Keratinocyte (primary cell): Measurements from ENCODE around the gene KIF5B. TPM values are rescaled to one million over a fixed set of nuclear protein-coding genes. Genes with fewer than 3 reads are reported as not detected.

Experiments used
- DNase-seq: peaks from one replicate; pipeline ENCODE4 v3.0.0-alpha.2; 2011; ENCODE audit warnings: low read depth, missing footprints, low spot score
- FAIRE-seq: peaks from 2 replicates; lab custom pipeline; 2011; peaks lifted over from hg19 to GRCh38; lab: Jason Lieb, UNC
- H2AFZ ChIP-seq: 2 replicates; pipeline ENCODE4 v1.6.0; 2012; ENCODE audit warnings: low read length, control low read depth, inconsistent platforms; ENCODE audit not compliant: control insufficient read depth
- H3K27ac ChIP-seq: 2 replicates; pipeline ENCODE4 v1.5.1; 2011; ENCODE audit warnings: low read length; ENCODE audit not compliant: control insufficient read depth, insufficient read depth
- H3K27me3 ChIP-seq: 3 replicates; pipeline ENCODE4 v1.6.0; 2011; ENCODE audit warnings: low read length; ENCODE audit not compliant: control insufficient read depth, insufficient read depth; ENCODE audit errors: extremely low read depth
- H3K36me3 ChIP-seq, 2 experiments: 2 replicates in 1 of 2; 3 replicates in 1 of 2; pipeline ENCODE4 v1.5.1; 2011; ENCODE audit warnings: low read length in 2 of 2, mild to moderate bottlenecking in 1 of 2; ENCODE audit not compliant: control insufficient read depth in 2 of 2, insufficient read depth in 2 of 2; ENCODE audit errors: extremely low read depth in 1 of 2
- H3K4me1 ChIP-seq: 3 replicates; pipeline ENCODE4 v1.5.1; 2011; ENCODE audit warnings: low read length; ENCODE audit not compliant: control insufficient read depth, insufficient read depth; ENCODE audit errors: extremely low read depth
- H3K4me2 ChIP-seq: 3 replicates; pipeline ENCODE4 v1.6.0; 2011; ENCODE audit warnings: low read depth, low read length; ENCODE audit not compliant: control insufficient read depth, insufficient read depth; ENCODE audit errors: extremely low read depth
- H3K4me3 ChIP-seq, 3 experiments: fragments of 200-600 bp in 1 of 3; sonication (generic) in 1 of 3; 2 replicates in 2 of 3; 3 replicates in 1 of 3; pipeline ENCODE4 v1.5.1; 2011 to 2016; ENCODE audit warnings: low read length in 3 of 3, mild to moderate bottlenecking in 3 of 3, control low read depth in 2 of 3, inconsistent platforms in 1 of 3, low read depth in 1 of 3, mixed read lengths in 1 of 3, mixed run types in 1 of 3, moderate library complexity in 1 of 3; ENCODE audit not compliant: control insufficient read depth in 2 of 3, insufficient read depth in 2 of 3; ENCODE audit errors: extremely low read depth in 1 of 3
- H3K79me2 ChIP-seq: 2 replicates; pipeline ENCODE4 v1.6.0; 2012; ENCODE audit warnings: low read length; ENCODE audit not compliant: control insufficient read depth, insufficient read depth
- H3K9ac ChIP-seq: 3 replicates; pipeline ENCODE4 v1.6.0; 2011; ENCODE audit warnings: low read length; ENCODE audit not compliant: control insufficient read depth, insufficient read depth; ENCODE audit errors: extremely low read depth
- H3K9me1 ChIP-seq: 3 replicates; pipeline ENCODE4 v1.6.0; 2011; ENCODE audit warnings: low read length; ENCODE audit not compliant: control insufficient read depth, insufficient read depth; ENCODE audit errors: extremely low read depth
- H3K9me3 ChIP-seq: 2 replicates; pipeline ENCODE4 v1.5.1; 2012; ENCODE audit warnings: low read depth, low read length; ENCODE audit not compliant: control insufficient read depth
- H4K20me1 ChIP-seq: 3 replicates; pipeline ENCODE4 v1.6.0; 2011; ENCODE audit warnings: low read length; ENCODE audit not compliant: control insufficient read depth, insufficient read depth; ENCODE audit errors: extremely low read depth
- CTCF ChIP-seq, 3 experiments: IDR thresholded peaks in 1 of 3; conservative IDR thresholded peaks in 1 of 3; optimal IDR thresholded peaks in 1 of 3; 2 replicates in 2 of 3; 3 replicates in 1 of 3; pipeline versions ENCODE3 to v1.5.1; 2011; ENCODE audit warnings: low read length in 3 of 3, mild to moderate bottlenecking in 3 of 3, moderate library complexity in 2 of 3, control low read depth in 1 of 3, inconsistent platforms in 1 of 3; ENCODE audit not compliant: insufficient read depth in 2 of 3; ENCODE audit errors: extremely low read depth in 1 of 3
- EZH2 ChIP-seq: IDR thresholded peaks from one replicate; pipeline ENCODE4 v1.6.1; 2012; ENCODE audit warnings: inconsistent platforms, mild to moderate bottlenecking, low read length, moderate library complexity
- dilution Hi-C: fragments of 300-500 bp; cut with MboI; formaldehyde crosslinking; loops from one replicate; pipeline ENCODE4 v1.7.0; 2020; ENCODE audit warnings: low sequenced_read_pairs; ENCODE audit not compliant: extremely low pct_ligation_motif_present
- polyA minus RNA-seq, 3 experiments: library from RNA; depleted of rRNA, polyadenylated mRNA; stranded (reverse); fragments of >200 nt; gene quantifications; 1 replicate in 1 of 3; 2 replicates in 1 of 3; 3 replicates in 1 of 3; pipeline ENCODE4 v1.2.3, GENCODE V29; 2011
- polyA plus RNA-seq, 5 experiments: library from polyadenylated mRNA; depleted of rRNA in 3 of 5; stranded (reverse) in 3 of 5; stranded (forward) in 1 of 5; unstranded in 1 of 5; fragments of >200 nt; gene quantifications; 1 replicate in 1 of 5; 2 replicates in 3 of 5; 3 replicates in 1 of 5; pipeline versions ENCODE4 v1.2.1 to v1.2.3, GENCODE V29; 2011 to 2012; ENCODE audit warnings: missing spikeins in 2 of 5, low read depth in 1 of 5, low replicate concordance in 1 of 5

Gene KIF5B
- 50.5 to 82.1 TPM (median 61.9 TPM) in 3 replicates for polyA plus RNA-seq
- polyA plus RNA-seq (2011; ENCODE audit: low read depth): 530 TPM
- polyA plus RNA-seq (2011; cell fraction: cytosol; rRNA removed): 53.0 and 78.8 TPM in 2 replicates
- 49.7 and 76.4 TPM in 2 replicates for polyA plus RNA-seq (2011; cell fraction: nucleus; rRNA removed)
- 78.7 and 85.6 TPM in 2 replicates for polyA plus RNA-seq (2012; ENCODE audit: low replicate concordance)
- 14.3 to 90.5 TPM (median 37.5 TPM) in 3 replicates for polyA minus RNA-seq
- 72.5 TPM for polyA minus RNA-seq (2011; cell fraction: cytosol; rRNA and poly(A)+ RNA removed)
- polyA minus RNA-seq (2011; cell fraction: nucleus; rRNA and poly(A)+ RNA removed): 44.1 and 97.3 TPM in 2 replicates

DNA sequence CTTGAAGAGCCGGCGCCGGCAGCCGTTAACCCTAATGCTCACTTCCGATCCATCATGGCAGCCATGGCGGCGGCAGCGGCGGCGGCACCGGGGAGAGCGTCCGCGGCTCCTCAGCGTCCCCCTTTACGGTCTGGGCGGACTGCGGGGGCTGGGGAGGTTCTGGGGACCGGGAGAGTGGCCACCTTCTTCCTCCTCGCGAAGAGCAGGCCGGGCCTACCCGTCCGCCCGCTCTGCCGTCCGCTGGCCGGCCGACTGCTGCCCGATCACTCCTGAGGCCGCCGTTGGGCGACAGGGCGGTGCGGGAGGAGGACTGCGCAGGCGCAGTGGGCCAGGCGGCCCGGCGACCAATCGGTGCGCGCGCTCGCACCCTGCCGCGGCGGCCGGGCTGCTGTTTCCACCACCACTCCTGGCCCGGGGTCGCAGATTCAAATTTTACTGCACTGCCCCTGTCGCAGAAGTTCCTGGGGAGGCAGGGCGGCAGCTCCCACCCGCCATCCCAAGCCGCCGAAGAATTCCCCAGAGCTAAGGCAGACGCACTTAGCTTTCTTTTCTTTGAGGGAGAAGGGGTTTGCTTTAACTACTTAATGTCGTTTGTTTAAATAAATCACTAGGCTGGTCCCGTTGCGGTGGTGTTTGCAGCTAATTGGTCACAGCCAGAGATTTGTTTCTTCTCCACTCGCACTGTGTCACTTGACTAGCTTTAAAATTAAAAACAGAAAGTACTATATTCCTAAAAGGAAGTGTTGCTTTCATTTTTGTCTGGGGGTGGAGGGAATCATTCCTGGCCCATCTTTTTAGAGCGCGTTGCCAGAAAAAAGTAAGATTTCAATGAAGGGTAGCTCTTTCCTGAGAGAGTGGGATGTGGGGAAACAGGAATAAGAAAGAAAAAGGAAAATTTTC is at the start of gene KIF5B:
KIF5B (minus strand) TSS at position 290 of the 900 bp plus-strand sequence. CDS start 452 bp downstream, outside the sequence.
- Histone ChIP-seq H3K4me1 (peaks cover 31% of the 10 kb centered on the region), H3K9me1 (no peaks in the 10 kb centered on the region), H3K36me3 (peaks cover 0 to 4% of the 10 kb centered on the region in 2 experiments), H3K4me3 (peak within 1 kb of the TSS; percentile 84 to 97 (median 92)), H3K4me2 (peak within 1 kb of the TSS; percentile 97), H3K27me3 (no peaks in the 10 kb centered on the region), H2AFZ (peak within 1 kb of the TSS; percentile 97), H3K27ac (peak within 1 kb of the TSS; percentile 78), H3K9ac (peak within 1 kb of the TSS; percentile 94), H3K9me3 (no peaks in the 10 kb centered on the region), H3K79me2 (peaks cover 48% of the 10 kb centered on the region), H4K20me1 (peaks cover 33% of the 10 kb centered on the region)
- DNase-seq: no peak
- no peak for FAIRE-seq
- TF ChIP-seq EZH2 (no peak), CTCF (optimal IDR thresholded peaks at IDR 0.05 in 1 of 3, IDR thresholded peaks at IDR 0.05 in 1 of 3, conservative IDR thresholded peaks at IDR 0.05 in 1 of 3; ENCODE audit: extremely low read depth in 1 of 3, insufficient read depth in 2 of 3, low read length in 3 of 3) (no peak)
- dilution Hi-C loops: no loop called here

DNA sequence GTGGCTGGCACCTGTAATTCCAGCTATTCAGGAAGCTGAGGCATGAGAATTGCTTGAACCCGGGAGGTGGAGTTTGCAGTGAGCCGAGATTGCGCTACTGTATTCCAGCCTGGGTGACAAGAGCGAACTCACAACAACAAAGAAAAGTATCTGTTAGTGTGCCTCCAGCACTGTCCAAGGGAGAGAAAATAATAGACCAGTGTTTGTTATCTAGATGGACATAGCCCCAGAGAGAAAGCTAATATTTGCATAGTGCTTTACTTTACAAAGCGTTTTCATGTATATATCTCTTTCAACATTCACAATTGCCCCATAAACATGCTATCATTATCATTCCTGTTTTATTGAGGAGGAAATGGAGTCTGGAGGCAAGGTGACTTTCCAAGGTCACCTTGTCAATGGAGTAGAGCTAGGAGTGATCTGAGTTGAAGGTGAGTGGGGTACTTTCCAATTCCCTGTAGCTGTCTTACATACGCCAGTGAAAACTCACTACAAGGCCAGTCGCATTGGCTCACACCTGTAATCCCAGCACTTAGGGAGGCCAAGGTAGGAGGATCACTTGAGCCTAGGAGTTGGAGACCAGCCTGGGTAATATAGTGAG is 49.7 kb upstream of the KIF5B start:
- FAIRE-seq: no peak
- dilution Hi-C loops: no loop called here
- H3K4me2 ChIP-seq: no peak overlapping the region

More for the DNA sequence above, 49.7 kb upstream of the KIF5B start:
- H4K20me1 ChIP-seq: no peaks in the 10 kb centered on the region
- no peak for TF ChIP-seq CTCF (optimal IDR thresholded peaks at IDR 0.05 in 1 of 3, IDR thresholded peaks at IDR 0.05 in 1 of 3, conservative IDR thresholded peaks at IDR 0.05 in 1 of 3; ENCODE audit: extremely low read depth in 1 of 3, insufficient read depth in 2 of 3, low read length in 3 of 3)
- TF ChIP-seq EZH2: no peak
- H2AFZ ChIP-seq: no peak overlapping the region
- no peak overlapping the region for H3K9ac ChIP-seq
- H3K9me1 ChIP-seq: no peaks in the 10 kb centered on the region
- no peaks in the 10 kb centered on the region for H3K27me3 ChIP-seq
- no peak for DNase-seq
- H3K4me1 ChIP-seq: no peaks in the 10 kb centered on the region
- no peaks in the 10 kb centered on the region for H3K9me3 ChIP-seq
- H3K4me3 ChIP-seq: no peak overlapping the region
- H3K27ac ChIP-seq: no peak overlapping the region
- no peaks in the 10 kb centered on the region for H3K36me3 ChIP-seq
- no peaks in the 10 kb centered on the region for H3K79me2 ChIP-seq
